Erythroblast (primary cell): ENCODE results near the gene IGFL2.

ENCODE experiments used
- GATA1 ChIP-seq: IDR thresholded peaks from 2 replicates; pipeline ENCODE4 v1.6.1; 2011; ENCODE audit warnings: low read depth, mild to moderate bottlenecking, control low read depth, low read length, moderate library complexity
- POLR2A ChIP-seq: IDR thresholded peaks from 2 replicates; pipeline ENCODE4 v1.6.1; 2011; ENCODE audit warnings: mild to moderate bottlenecking, low read length

- TF ChIP-seq POLR2A (no peak), GATA1 (no peak)
Observed at GRCh38 chr19:46132508-46133100, 15.4 kb upstream of the IGFL2 start.
